CD4-positive, alpha-beta T cell treated with Interferon alpha-2 for 1 hour (primary cell): ENCODE data around the gene PREX1.

ENCODE experiments used
- DNase-seq, 2 donors: peaks; one replicate each; pipeline ENCODE4 v3.0.0-alpha.2; 2020 to 2022

Gene PREX1

DNA sequence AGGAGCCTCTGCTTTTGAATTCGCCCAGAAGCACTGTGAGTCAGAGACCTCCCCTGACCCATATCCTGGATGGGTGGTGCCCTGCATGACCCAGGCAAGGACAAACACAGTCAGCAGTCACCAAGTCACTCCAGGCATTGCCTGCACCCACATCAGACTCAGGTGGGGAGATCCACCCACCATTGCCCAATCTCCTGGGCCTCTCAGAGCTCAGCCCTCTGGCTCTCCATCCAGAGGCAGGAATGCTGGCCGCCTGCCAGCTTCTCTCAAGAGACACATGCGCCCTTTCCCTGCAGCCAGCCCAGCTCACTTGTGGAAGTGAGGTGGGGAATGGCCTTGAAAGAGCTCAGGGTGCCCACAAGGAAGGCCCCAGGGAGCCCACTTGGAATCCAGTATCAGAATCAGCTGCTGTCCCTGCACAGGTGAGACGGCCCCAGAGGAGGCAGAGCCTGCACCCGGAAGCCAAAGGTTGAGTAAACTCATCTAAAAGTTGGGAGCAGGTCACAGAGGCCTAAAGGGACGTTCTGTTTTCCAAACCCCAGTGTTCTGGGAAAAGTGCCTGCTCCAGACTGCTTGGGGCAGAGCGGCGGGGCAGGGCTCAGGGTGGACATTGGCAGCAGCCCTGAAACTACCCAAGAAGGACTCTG lies 129.8 kb downstream of the PREX1 start:
- no peak for DNase-seq

DNA sequence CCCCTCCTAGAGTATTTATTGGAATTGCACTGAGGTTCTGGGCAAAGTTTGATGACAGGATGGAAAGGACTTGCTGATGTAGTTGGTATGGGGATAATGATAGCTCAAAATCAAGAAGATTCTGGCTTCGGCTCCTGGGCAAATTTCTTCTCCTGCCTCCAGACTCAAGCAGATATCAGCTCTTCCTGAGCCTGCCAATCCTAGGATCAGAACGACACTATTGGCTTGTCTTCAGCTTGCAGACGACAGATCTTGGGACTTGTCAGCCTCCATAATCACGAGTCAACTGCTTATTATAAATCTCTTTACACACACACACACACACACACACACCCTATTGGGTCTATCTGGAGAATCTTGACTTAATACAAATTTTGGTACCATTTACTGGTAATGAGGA lies 131.1 kb downstream of the PREX1 start:
- DNase-seq = no peak

DNA sequence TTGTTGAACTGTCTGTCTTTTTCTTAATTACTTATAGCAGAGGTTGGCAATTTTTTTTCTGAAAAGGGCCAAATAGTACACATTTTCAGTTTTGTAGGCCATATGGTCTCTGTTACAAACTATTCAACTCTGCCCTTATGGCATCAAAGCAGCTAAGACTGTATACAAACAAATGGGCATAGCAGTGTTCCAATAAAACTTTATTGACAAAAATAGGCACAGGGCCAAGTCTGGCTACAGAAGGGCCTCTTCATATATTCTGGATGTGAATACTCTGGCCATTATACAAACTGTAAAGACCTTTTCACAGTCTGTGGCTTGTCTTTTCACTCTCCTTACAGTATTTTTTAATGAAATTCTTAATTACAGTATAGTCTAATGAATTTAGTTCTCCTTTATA lies 132.1 kb downstream of the PREX1 start:
- no peak for DNase-seq

DNA sequence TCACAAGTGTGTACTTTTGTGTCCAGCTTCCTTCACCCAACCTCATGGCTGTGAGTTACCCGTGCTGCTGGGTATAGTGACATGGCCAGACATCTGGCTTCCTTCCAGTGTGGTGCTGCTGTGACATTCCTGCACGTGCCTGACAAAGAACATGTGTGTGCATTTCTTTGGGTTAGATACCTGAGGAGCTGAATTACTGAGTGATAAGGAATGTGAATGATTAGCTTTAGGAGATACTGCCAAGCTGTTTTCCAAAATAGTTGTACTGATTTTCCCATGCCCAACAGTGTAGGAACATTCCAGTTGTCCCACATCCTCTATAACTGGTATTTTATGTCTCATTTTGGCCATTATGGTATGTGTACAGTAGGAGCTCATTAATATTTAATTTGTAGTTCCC lies 132.5 kb downstream of the PREX1 start:
- no peak for DNase-seq

DNA sequence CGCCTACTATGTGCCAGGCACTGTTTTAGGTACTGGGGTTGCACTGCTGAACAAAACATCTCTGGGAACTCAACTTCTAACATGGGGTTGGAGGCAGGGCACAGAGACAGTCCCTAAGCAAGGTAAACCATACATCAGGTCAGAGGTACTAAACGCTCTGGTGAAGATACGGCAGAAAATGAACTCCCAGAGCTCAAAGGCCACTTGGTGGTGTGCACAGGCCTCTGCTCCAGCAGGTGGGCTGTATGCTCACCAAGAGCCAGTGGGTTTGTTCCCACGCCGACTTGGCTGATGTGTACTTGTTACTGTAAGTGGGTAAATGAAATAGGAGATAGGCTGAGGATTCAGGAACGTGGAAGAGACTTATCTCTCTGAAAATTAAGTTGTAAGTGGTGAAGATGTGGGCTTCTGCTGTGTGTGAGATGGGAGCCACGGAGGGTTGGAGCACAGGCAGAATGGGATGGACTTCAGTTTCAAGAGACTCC lies 133.4 kb downstream of the PREX1 start:
- no peak for DNase-seq

DNA sequence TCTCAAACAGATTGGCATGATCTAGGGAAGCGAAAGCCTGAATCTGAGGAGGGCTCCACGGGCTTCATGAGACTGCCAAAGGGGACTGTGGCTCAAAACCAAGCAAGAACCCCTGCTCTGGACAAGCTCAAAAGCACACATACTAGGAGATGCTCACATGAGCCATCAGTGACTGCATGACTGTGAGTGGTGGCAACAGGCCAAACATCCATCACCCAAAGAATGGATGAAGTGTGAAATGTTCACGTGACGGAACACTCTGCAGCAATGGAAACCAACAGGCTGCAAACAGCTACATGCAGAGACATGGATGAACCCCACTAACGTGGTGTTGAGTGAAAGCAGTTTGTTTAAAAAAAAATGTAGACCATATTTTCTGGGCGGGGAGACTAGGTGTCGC lies 136.3 kb downstream of the PREX1 start:
- no peak for DNase-seq

DNA sequence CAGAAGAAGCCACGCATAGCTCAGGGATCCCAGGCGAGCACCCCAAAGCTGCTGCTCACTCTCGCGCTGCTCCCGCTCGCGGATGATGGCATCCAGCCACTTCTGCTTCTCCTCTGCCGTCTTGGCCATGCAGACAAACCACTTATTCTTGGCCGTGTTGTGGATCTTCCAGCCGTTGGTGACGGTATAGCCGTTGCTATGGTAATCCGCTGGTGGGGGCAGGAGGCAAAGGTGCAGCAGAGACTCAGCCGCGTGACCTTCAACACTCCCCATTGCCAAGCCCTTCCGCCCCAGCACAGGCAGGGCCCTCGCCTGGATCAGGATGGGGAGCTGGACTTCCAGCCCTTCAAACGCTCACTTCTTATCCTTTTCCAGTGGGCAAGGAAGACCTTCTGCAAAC lies 136.9 kb downstream of the PREX1 start:
- DNase-seq = no peak

DNA sequence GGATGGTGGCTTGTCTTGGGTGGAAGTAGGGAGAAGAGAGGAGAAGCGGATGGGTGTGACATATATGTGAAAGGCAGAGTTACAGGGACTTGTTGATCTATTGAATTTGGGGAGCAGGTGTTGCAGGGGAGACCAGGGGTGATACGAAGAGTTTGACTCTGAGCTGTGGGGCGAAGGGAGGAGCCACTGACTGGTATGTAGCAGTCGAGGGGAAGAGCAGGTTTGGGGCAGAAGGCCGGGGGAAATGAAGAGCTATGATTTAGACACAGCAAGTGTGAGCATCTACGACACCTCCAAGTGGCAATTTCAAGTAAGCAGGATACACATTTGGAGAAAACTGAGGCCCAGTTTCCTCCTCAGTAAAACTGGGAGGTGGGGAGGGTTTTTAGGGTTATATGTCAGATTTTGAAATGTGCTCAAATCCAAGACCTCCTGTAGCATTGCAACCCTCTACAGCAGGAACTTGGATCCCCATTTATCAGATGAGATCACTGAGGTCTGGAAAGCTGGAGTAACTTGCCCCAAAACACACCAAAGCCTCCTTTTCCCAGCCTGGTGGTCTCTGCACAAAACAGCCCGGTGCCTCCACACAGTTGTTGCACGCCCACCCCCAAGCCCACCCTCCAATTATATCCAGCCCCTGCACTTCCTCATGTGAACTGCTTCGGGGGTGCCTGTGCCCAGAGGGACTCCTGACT lies 137.8 kb downstream of the PREX1 start:
- DNase-seq = no peak

DNA sequence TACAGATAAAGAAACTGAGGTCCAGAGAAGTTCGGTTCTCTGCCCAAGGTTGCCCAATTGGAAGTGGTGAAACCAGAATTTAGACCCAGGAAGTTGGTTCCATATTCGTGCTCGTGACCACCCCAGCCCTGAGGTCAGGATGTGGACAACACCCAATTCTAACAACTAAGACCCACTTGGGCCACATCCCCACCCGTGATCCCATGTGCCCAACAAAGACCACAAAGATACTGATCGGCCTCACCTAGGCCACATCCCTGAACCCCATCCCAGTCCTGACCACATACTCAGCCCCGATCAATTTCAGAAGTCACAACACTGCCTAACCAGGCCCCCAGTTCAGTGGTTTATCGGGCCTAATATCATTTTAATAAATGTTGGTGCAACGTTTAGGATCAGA lies 138.4 kb downstream of the PREX1 start:
- DNase-seq = peak in 1 of 2 donors; percentile 23

DNA sequence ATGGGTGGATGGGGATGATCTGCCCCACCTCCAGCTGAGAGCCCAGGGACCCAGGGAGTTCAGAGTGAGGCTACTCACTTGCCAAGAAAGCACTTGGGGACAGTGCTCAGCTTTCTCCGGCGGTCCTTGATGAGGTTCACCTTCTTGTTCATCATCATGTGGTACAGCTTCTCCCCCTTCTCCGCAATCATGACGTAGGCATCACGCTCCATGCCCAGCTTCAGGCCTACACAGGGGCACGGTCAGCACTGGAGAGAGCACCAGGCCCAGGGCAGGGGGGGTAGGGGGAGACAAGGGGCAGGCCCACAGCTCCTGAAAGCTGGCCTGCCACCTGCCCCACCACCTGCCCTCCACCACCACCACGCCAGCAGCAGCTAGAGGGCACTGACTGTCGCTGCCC lies 139.2 kb downstream of the PREX1 start:
- DNase-seq = no peak

DNA sequence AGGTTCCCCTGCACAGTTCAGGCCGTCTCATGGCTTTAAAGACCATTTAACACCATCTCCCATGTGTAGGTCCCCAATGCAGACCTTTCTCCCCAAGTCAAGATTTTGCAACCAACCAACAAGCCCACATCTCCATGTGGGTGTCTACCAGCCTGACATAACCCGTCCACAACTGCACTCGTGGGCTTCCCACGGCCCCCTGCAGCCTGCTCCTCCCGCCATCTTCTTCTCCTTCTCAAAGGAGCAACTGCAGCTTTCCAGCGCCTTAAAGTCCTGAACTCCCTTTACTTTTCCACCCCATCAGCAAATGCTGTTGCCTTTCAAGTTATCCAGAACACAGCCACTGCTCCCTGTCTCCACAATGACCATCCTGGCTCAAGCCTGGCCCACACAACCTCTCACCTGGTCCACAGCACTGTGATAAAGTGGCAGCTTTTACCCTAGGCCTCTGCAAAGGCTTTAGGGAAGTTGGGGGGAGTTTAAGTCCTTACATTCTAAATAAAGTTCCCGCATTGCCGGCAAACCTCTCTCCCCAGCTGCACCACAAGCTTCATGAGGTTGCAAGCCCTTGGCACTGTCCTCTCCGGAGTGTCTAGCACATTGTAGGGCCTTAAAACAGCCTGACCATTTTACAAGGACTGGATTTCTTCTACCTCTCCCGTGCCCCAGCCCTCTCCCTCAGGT lies 140.5 kb downstream of the PREX1 start:
- no peak for DNase-seq

DNA sequence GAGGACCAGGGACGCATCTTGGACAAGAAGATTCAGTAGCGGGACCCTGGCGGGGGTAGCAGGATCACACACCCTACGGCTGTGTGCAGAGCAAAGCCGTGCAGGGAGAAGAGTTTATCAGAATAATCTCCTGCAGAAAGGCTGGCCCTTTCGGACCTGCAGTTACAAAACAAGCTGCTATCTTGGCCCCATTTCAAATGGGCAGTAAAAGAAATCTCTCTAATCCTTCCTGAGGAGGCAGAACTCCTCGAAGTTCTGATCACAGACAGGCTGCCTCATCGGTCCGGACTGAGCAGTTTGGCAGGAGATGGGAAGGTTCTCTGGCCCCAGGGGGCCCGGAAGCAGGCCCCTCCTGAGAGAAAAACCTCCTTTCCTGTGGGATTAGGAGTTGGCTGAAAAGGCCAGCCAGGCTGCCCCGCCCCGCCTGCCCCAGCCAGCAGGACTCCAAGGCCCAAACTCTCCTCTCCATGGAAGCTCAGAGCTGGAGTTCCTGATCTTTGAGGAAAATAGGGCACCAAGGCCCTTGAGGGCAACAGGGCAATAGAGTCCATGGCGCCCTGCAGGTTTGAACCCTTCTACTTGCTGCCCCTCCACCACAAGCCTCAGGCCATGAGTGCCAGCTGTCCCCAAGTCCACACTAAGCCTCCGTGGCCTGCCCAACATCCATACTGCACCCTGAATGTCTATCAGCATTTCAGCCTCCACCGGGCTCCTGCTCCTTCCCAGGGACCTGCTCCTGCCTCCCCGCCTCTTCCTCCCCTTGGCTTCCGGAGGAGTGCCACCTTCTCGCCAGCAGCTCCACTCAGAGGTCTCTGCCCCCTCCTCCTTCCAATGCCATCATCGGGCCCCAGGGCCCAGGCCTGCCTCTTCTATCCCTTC lies 141.3 kb downstream of the PREX1 start:
- no peak for DNase-seq

DNA sequence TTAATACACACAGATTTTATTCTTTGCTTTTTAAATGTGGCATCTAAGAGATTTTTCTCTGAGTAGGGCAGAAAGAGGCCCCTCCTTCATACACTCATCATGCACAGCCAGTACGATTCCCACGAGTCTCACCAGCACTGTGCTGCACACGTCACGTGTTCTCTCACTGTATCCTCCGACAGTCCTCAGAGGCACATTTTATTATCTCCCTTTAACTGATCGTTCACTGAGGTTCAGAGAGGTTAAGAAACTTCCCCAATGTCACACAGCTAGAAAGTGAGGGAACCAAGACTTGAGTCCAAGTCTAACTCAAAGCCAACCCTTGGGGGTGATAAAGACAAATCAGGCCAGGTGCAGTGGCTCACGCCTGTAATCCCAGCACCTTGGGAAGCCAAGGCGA lies 142.5 kb downstream of the PREX1 start:
- DNase-seq = no peak

DNA sequence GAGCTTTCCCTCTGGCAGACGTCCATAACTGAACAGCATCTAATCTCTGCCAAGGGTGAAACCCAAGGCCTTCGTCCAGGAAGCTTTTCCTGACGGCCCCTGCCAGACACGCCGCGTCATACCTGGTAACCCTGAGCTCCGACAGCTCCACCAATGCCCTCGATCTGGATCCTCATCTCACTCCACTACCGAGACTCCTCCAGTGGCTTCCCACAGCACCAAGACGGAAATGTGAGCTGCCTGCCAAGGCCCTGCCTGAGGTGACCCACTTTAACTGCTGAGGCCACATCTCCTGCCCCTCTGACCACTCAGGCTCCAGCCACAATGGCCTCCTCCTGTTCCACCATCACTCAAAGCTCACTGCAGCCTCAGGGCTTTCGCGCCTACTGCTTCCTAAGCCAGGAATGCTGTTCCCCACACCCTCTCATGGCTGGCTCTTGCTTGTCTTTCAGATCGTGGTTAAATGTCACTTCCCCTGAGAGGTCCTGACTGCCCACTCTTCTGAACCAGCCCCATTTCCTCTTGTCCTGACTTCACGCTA lies 143.2 kb downstream of the PREX1 start:
- DNase-seq = no peak

DNA sequence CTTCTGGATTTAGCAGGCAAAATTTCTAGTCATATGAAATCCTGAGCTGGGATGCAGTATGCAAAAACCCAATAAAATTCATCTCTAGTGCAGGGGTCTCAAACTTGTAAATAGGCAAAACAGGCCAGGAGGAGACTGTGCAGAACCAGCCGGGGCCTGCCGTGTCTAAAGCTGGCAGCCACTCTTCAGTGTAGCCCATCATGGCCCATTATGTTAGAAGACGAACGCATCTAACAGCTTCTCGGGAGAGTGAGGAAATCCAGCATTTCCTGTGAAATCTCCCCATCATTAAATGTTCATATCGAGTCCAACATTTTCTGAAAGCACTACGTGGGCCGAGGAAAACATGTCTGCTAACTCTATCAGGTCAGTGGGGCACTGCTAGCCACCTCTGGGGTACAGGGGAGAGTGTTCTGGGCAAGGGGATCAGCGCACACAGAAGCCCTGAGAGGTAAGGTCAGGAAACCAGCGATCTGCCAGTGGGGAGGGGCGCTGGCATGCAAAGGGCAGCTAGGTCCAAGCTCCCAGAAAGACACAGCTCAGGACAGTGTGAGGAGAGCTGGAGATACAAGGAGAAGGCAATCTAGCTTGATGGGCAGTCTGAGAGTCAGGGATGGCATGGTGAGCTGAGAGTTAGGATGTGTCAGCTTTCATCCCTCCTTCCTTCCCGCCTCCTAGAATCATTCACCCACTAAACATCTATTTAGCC lies 144.2 kb downstream of the PREX1 start:
- no peak for DNase-seq

DNA sequence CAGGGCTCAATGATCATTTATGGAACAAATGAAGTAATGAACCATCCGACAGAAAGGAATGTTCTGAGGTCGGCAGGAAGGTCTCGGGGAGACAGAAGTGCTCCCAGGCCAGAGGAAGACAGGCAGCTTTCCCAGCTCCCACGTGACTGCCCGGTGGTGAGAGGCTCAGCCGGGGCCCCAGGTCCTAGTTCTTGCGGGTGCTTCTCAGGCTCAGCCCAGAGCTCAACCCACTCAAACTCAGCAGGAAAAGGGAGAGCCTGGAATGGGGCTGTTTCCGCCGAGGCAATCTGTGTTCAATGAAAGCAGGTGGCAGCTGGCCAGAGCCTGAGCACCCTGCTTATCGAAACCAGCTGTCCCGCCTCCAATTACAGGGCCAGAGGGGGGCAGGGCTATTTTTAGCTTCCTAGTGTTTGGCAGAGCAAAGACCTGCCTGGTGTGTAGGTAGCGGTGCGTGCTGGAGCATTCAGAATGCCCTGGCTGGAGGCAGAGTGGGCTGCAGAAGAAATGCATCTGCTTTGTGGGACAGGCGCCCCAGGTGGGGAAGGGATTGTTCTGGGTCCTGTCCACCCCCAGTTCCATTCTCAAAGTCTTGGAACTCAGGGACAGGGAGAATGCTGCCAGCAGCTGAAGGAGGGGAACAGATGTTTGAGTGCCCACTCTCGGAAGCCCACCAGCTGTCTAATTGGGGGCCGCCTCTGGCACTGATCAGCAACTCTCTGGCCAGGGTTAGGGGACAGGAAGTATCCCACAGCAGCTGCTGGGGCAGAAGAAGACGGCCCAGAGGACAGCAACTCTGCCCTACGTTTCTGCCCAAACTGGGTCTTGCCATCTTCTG lies 145.1 kb downstream of the PREX1 start:
- DNase-seq = no peak

DNA sequence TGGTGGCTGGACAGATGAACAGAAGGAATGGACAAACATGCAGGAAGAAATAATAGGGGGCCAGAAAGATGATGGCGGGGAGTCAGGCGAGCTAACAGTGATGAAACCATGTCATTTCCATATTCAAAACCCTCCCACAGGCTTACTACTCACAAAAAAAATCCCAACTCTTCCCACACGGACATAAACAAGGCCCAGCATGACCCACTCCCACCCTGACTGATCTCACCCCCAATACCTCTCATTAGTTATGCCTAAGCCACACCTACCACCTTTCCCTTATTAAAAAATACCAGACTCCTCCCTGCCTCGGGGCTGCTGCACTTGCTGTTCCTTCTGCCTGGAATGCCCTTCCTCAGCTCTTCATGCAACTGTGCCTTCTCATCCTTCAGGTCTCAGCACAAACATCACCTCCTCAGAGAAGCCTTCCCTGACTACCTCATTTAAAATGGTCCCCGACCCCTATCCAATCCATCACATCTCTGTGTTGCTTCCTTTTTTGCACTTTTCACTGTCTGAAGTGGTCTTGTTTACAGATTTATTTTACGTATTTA lies 145.8 kb downstream of the PREX1 start:
- no peak for DNase-seq

DNA sequence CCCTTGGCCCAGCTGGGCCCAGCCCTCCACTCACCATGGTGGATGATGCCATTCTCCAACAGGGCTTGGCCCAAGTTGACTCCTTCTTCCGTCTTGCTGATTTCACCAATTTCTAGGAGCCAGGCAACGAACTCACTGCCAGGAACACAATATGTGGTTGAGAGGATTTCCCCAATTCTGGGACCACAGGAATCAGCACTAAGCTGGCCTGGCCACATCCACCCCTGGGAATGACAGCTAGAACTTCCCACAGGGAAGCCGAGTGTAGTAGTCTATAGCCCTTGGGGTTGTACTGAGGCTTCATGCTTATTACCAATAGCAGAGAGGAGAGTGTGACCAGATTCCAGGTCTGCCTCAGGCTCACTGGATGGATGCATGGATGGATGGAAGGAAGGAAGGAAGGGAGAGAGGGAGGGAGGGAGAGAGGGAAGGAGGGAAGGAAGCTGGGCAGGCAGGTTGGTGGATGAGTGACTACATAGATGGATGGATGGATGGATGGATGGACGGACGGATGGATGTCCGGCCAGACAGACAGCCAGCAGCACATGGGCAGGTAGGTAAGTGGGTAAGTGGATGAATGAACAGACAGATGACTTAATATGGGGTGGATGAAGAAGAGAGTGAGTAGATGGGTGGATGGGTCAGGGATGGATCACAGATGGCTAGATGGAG lies 146.5 kb downstream of the PREX1 start:
- no peak for DNase-seq

DNA sequence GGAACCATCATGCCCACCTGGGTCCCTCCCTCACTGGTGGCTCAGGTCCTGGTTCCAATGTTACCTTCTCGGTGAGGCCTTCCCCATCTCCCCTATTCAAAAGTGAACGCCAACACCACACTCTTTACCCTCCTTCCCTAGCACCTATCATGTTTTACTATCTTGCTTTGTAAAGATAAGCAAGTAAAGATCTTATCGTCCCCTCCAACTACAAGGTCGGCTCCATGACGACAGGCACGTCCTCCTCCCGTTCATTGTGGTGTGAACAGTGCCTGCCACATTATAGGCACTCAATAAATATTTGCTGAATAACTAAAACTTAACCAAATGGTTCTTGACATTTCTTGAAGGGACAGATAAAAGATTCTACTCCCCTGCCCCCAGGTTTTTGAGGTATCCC lies 147.1 kb downstream of the PREX1 start:
- DNase-seq = no peak

DNA sequence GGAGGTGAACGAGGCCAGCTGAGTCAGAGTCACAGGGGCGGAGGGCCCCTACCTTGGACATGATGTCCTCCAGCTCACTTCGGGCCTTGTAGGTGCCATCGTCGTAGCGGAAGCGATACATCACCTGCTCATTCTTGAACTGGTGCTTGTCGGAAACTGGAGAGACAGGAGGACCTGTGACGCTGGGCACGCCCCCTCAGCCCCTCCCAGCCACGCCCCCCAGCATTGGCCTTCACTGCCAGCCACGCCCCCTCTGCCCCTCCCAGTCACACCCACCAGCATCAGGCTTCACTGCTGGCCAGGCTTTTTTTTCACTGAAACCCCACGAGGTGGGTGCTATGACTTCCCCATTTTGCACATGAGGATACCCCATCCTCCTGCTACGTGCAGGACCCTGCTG lies 148.2 kb downstream of the PREX1 start:
- DNase-seq = no peak
